BLaER1 treated with 17β-estradiol and CSF1 and Interleukin-3, amounts not matched to agents 10 nM and 100 nM (cell line): Measurements from ENCODE around the gene MSANTD3.

Experiments used
- H3K27ac ChIP-seq, 11 experiments: shearing (Covaris generic); formaldehyde crosslinking; 2 replicates each; pipeline ENCODE4 v1.8.1; 2022
- H3K27me3 ChIP-seq, 11 experiments: shearing (Covaris generic); formaldehyde crosslinking; 2 replicates each; pipeline ENCODE4 v1.8.1; 2022
- H3K36me3 ChIP-seq, 11 experiments: shearing (Covaris generic); formaldehyde crosslinking; 2 replicates each; pipeline ENCODE4 v1.8.1; 2022
- H3K4me1 ChIP-seq, 10 experiments: shearing (Covaris generic); formaldehyde crosslinking; 2 replicates each; pipeline ENCODE4 v1.8.1; 2022
- H3K4me2 ChIP-seq, 11 experiments: shearing (Covaris generic); formaldehyde crosslinking; 2 replicates each; pipeline ENCODE4 v1.8.1; 2022
- H3K4me3 ChIP-seq, 10 experiments: shearing (Covaris generic); formaldehyde crosslinking; 2 replicates each; pipeline ENCODE4 v1.8.1; 2022
- H3K9ac ChIP-seq, 11 experiments: shearing (Covaris generic); formaldehyde crosslinking; 2 replicates each; pipeline ENCODE4 v1.8.1; 2022
- H3K9me3 ChIP-seq, 11 experiments: shearing (Covaris generic); formaldehyde crosslinking; replicated peaks in 1 of 11; 2 replicates each; pipeline ENCODE4 v1.8.1; 2022
- H4K20me1 ChIP-seq, 11 experiments: shearing (Covaris generic); formaldehyde crosslinking; 2 replicates each; pipeline ENCODE4 v1.8.1; 2022
- Cebpa-rat ChIP-seq, 11 experiments: shearing (Covaris generic); IDR thresholded peaks; 2 replicates each; pipeline ENCODE4 v1.8.1; 2022

MSANTD3 gene

DNA sequence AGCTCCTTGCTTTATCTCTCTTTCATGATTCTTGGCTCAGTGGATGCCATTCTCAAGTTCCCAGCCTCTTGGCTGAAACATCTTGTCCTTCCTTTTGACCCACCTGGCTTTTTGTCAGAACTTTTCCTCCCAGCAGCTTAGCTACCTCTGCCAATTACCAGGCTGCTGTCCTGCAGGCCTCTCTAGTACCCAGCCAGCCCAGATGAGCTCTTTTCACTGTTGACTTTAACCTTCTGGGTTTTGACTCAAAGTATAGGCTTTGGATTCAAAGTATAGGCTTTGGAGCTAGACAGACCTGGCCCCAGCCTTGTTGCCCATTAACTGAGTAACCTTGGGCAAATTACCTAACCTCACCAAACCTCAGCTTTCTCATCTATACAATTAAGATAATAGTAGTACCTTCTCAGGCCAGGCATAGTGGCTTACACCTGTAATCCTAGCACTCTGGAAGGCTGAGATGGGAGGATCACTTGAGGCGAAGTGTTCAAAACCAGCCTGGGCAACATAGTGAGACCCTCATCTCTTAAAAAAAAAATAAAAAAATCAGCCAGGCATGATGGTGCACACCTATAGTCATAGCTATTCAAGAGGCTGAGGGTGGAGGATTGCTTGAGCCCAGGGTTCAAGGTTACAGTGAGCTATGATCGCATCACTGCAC, 39.4 kb downstream of the MSANTD3 start:
- H3K36me3 ChIP-seq, result no peaks in the 10 kb centered on the region
- H3K4me3 ChIP-seq, result no peak overlapping the region
- no peaks in the 10 kb centered on the region for H3K9me3 ChIP-seq
- H4K20me1 ChIP-seq, result no peaks in the 10 kb centered on the region
- no peaks in the 10 kb centered on the region for H3K4me1 ChIP-seq
- H3K27ac ChIP-seq, result no peak overlapping the region
- no peaks in the 10 kb centered on the region for H3K27me3 ChIP-seq
- no peak overlapping the region for H3K4me2 ChIP-seq
- no peak overlapping the region for H3K9ac ChIP-seq
- TF ChIP-seq Cebpa-rat (IDR thresholded peaks at IDR 0.05), result no peak

DNA sequence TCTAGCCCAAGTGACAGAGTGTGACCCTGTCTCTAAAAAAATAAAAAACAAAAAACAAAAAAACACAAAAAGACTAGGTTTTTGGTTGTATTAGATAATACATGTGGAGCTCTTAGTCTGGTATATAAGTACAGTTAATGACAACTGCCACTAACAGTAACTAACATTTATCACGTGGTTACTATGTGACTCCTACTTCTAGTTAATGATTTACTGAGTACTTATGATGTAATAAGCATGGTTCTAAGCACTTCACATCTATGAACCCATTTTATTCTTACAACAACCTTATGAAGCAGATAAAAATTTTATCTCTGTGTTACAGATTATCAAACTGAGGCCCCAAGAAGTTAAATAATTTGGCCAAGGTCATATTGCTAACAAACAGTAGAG, 39.9 kb downstream of the MSANTD3 start:
- H4K20me1 ChIP-seq, result no peaks in the 10 kb centered on the region

DNA sequence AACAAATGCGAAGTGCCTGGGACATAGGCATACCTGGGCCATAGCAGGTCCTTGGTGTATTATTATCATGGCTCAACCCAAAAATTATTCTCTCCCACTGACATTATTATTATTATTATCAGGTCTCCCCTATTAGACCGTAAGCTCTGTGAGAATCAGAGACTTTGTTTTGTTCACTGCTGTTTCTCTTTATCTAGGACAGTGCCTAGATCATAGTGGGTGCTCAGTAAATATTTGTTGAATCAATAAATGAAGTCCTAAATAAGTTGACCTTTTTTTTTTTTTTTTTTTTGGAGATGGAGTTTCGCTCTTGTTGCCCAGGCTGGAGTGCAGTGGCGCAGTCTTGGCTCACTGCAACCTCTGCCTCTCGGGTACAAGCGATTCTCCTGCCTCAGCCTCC, 41.1 kb downstream of the MSANTD3 start:
- Histone ChIP-seq H3K4me3 (no peak overlapping the region), H3K4me2 (no peak overlapping the region), H3K9me3 (no peaks in the 10 kb centered on the region), H3K4me1 (peaks cover 0 to 6% (median 4%) of the 10 kb centered on the region in 10 experiments; a peak in 8 of 20 replicates), H4K20me1 (no peaks in the 10 kb centered on the region), H3K9ac (no peak overlapping the region), H3K27ac (no peak overlapping the region), H3K27me3 (peaks cover 0 to 3% (median 0%) of the 10 kb centered on the region in 11 experiments; a peak in 1 of 22 replicates), H3K36me3 (no peaks in the 10 kb centered on the region)
- no peak for TF ChIP-seq Cebpa-rat (IDR thresholded peaks at IDR 0.05)

More for the DNA sequence above, 39.9 kb downstream of the MSANTD3 start:
- no peak overlapping the region for H3K9ac ChIP-seq
- H3K27me3 ChIP-seq, result no peaks in the 10 kb centered on the region
- H3K27ac ChIP-seq, result no peak overlapping the region
- no peaks in the 10 kb centered on the region for H3K4me1 ChIP-seq
- no peak overlapping the region for H3K4me3 ChIP-seq
- H3K9me3 ChIP-seq, result no peaks in the 10 kb centered on the region
- H3K4me2 ChIP-seq, result no peak overlapping the region
- TF ChIP-seq Cebpa-rat (IDR thresholded peaks at IDR 0.05), result no peak
- H3K36me3 ChIP-seq, result no peaks in the 10 kb centered on the region

DNA sequence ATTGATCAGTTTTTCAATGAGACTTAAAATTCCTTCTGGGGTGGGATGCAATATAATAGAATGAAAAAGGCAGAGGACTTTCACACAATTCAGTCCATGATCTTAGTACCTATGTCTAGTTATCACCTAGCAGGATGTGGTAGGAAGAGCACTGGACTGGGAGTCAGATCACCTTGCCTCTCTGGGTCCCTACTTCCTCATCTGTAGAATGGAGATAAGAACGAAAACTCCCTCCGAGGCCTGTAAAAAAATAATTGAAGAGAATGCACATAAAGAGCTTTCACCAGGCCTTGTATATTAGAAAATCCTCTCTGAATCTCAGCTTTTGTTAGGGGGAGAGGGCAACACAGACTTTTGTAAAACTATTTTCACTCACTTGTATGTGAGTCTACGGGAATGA, 45.3 kb downstream of the MSANTD3 start:
- H4K20me1 ChIP-seq, result peaks cover 0 to 5% (median 0%) of the 10 kb centered on the region in 11 experiments; a peak in 1 of 22 replicates
- H3K27me3 ChIP-seq, result peaks cover 0 to 3% (median 0%) of the 10 kb centered on the region in 11 experiments; a peak in 2 of 22 replicates
- peaks cover 0 to 24% (median 13%) of the 10 kb centered on the region in 10 experiments; a peak in 15 of 20 replicates for H3K4me1 ChIP-seq
- no peak for TF ChIP-seq Cebpa-rat (IDR thresholded peaks at IDR 0.05)
- peak overlapping the region; percentile 74 to 100 (median 91) for H3K4me2 ChIP-seq
- peak overlapping the region in 3 of 11 experiments; percentile 77 to 83 (median 82); a peak in 4 of 22 replicates for H3K27ac ChIP-seq
- H3K36me3 ChIP-seq, result 0 out of 22 replicates have a peak, but pooled peaks cover 0 to 1% (median 0%) of the 10 kb centered on the region in 11 experiments
- H3K4me3 ChIP-seq, result peak overlapping the region; percentile 78 to 95 (median 86); a peak in 17 of 20 replicates
- H3K9me3 ChIP-seq, result no peaks in the 10 kb centered on the region
- peak overlapping the region in 8 of 11 experiments; percentile 76 to 90 (median 85); a peak in 12 of 22 replicates for H3K9ac ChIP-seq

DNA sequence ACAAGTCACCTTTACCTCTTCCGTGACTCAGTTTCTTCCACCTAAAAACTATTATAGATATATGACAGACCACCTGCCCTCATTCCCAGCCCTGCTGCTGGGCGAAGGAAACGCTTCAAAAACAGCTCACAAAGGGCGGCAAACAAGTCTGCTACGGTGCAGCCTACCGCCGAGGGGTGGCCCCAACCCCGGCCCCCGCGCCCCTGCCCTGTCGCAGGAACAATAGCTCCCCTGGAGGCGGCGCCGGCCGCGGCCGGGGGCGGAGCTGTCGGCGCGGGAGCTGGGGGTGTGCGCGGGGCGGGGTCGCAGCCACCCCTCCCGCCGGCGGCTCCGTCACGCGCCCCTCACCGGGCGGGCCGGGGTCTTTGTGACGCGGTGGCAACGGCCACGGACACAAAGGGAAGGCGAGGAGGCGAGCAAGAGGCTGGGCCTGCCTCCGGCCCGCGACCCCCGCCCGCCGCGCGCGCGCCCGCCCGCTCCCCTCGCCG, 45.9 kb downstream of the MSANTD3 start, which contains the start of gene TMEFF1:
TSS of gene TMEFF1 (plus strand) at position 362 of the 488 bp plus-strand sequence. CDS start 396 bp downstream, outside the sequence.
- H3K4me3 ChIP-seq, result peak within 1 kb of the TSS; percentile 78 to 95 (median 86)
- H3K9ac ChIP-seq, result peak within 1 kb of the TSS; percentile 76 to 90 (median 83)
- H3K4me1 ChIP-seq, result peaks cover 0 to 24% (median 13%) of the 10 kb centered on the region in 10 experiments; a peak in 15 of 20 replicates
- peaks cover 0 to 7% (median 0%) of the 10 kb centered on the region in 11 experiments; a peak in 2 of 22 replicates for H3K36me3 ChIP-seq
- peak within 1 kb of the TSS in 10 of 11 experiments; percentile 33 to 83 (median 80); a peak in 19 of 22 replicates for H3K27ac ChIP-seq
- H3K27me3 ChIP-seq, result peaks cover 0 to 3% (median 0%) of the 10 kb centered on the region in 11 experiments; a peak in 2 of 22 replicates
- H4K20me1 ChIP-seq, result peaks cover 0 to 5% (median 0%) of the 10 kb centered on the region in 11 experiments; a peak in 1 of 22 replicates
- TF ChIP-seq Cebpa-rat (IDR thresholded peaks at IDR 0.05), result no peak
- peak within 1 kb of the TSS; percentile 74 to 100 (median 91) for H3K4me2 ChIP-seq
- H3K9me3 ChIP-seq, result no peaks in the 10 kb centered on the region

DNA sequence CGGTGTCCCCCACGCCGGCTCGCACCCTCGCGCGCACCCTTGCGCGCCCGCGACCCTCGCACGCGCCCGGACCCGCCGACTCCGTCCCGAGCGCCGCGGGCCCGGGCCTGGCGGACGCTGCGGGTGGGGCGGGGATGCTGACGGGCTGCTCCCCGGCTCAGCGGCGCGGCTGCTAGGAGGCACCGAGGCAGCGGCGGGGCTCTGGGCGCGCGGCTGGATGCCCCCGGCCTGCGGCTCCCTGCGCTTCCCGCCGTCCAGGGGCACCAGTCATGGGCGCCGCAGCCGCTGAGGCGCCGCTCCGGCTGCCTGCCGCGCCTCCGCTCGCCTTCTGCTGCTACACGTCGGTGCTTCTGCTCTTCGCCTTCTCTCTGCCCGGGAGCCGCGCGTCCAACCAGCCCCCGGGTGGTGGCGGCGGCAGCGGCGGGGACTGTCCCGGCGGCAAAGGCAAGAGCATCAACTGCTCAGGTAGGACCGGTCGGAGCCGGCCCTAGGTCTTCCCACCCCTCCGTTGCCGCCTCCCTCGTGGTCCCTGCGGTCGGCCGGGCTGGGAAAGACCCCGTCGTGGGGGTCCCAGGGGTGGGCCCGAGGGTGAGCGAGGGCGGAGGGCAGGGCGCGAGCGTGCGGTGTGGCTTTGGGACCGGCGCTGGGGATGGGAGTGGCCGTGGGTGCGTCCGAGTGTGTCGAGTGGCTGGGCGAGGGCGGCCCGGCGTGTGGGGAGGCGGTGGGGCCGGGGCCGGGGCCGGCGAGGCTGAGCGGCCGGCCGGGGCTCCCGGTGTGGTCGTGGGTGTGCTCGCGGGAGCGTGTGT, 46.5 kb downstream of the MSANTD3 start:
- Histone ChIP-seq H3K9me3 (peaks cover 0 to 4% (median 0%) of the 10 kb centered on the region in 11 experiments; a peak in 1 of 22 replicates), H3K4me1 (peaks cover 0 to 24% (median 13%) of the 10 kb centered on the region in 10 experiments; a peak in 15 of 20 replicates), H3K4me2 (peak overlapping the region; percentile 74 to 100 (median 91)), H3K4me3 (peak overlapping the region; percentile 78 to 95 (median 86)), H4K20me1 (peaks cover 0 to 5% (median 0%) of the 10 kb centered on the region in 11 experiments; a peak in 1 of 22 replicates), H3K9ac (peak overlapping the region; percentile 76 to 90 (median 83)), H3K27me3 (peaks cover 0 to 3% (median 0%) of the 10 kb centered on the region in 11 experiments; a peak in 2 of 22 replicates), H3K36me3 (peaks cover 0 to 10% (median 0%) of the 10 kb centered on the region in 11 experiments; a peak in 2 of 22 replicates), H3K27ac (peak overlapping the region in 10 of 11 experiments; percentile 33 to 83 (median 80); a peak in 19 of 22 replicates)
- TF ChIP-seq Cebpa-rat (IDR thresholded peaks at IDR 0.05), result no peak

DNA sequence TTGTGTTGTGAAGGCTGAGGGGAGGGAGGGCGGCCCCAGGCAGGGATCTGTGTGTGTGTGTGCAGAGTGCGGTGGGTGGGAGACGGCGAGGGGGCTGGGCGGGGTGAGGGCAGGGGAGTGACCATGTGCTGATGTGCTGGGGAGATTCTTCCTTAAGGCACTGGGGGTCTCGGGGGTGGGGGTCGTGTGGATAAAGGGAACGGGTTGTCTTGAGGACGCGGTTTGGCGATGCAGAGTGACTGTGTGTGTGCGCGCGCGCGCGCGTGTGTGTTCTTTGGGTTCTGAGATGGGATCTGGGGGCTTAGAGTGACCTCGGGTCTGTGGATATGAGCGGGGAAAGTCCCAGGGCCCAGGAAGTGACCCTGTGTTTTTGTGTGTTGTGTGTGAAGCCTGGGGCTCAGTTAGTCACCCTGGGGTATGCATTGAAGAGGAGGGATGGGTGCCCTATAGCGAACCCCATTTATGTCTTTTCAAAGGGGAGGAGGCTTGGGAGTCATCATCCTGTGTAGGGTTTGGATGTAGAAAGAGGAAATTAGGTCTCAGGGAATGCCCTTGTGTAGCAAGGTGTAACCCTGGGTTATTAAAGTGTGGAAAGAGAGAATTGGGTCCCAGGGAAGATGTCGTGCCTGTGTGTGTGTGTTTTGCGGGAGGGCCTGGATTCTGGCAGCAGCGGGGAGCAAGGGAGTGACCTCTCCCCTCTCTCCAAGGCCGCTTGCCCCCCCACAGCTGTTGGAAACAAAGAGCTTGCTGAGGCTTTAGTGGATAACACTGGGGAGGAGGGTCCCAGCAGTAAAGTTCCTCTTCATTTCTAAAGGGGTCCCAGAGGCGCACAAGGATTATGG, 47.4 kb downstream of the MSANTD3 start:
- H3K36me3 ChIP-seq, result peaks cover 0 to 12% (median 0%) of the 10 kb centered on the region in 11 experiments; a peak in 3 of 22 replicates
- H3K27ac ChIP-seq, result peak overlapping the region in 9 of 11 experiments; percentile 64 to 83 (median 81); a peak in 17 of 22 replicates
- H3K27me3 ChIP-seq, result peaks cover 0 to 3% (median 0%) of the 10 kb centered on the region in 11 experiments; a peak in 2 of 22 replicates
- peaks cover 0 to 5% (median 0%) of the 10 kb centered on the region in 11 experiments; a peak in 1 of 22 replicates for H4K20me1 ChIP-seq
- peak overlapping the region; percentile 74 to 100 (median 91) for H3K4me2 ChIP-seq
- H3K9ac ChIP-seq, result peak overlapping the region; percentile 76 to 90 (median 83)
- H3K4me1 ChIP-seq, result peaks cover 0 to 24% (median 13%) of the 10 kb centered on the region in 10 experiments; a peak in 15 of 20 replicates
- peak overlapping the region; percentile 78 to 95 (median 86) for H3K4me3 ChIP-seq
- H3K9me3 ChIP-seq, result peaks cover 0 to 12% (median 5%) of the 10 kb centered on the region in 11 experiments; a peak in 15 of 22 replicates
- TF ChIP-seq Cebpa-rat (IDR thresholded peaks at IDR 0.05), result no peak
